NT2/D1 (cell line): ENCODE data around the gene PRSS27.

Experiments used
- SUZ12 ChIP-seq: IDR thresholded peaks from 2 replicates; pipeline ENCODE4 v1.6.1; 2011; ENCODE audit not compliant: insufficient read length, insufficient read depth; ENCODE audit errors: extremely low read depth
- YY1 ChIP-seq: IDR thresholded peaks from 2 replicates; pipeline ENCODE4 v1.6.1; 2011; ENCODE audit not compliant: insufficient read length, insufficient read depth
- ZNF274 ChIP-seq: IDR thresholded peaks from 2 replicates; pipeline ENCODE4 v1.6.1; 2011; ENCODE audit warnings: mild to moderate bottlenecking, low read depth, low read length

DNA sequence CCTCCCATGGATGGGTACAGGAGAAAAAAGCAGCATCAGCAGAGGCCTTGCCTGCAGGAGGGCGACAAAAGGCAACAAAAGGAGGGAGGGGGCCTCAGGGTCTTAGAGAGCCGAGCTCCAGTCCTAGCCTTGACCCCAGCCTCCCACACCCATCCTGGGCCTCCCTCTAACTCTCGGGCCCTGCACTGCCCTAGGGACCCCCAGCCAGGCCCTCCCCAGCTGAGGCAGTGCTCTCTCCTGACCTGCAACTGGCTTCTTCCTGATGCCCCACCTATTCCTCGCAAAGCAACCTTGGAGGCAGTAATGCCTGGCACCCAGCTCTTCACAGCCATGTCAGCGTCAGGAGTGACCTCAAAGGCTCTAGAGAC, 17.2 kb upstream of the PRSS27 start:
- TF ChIP-seq SUZ12 (no peak), YY1 (no peak), ZNF274 (no peak)
